ENCODE data around the gene GPC1.

GPC1 gene

GRCh38 chr2:240412975-240413812 lies 22.3 kb upstream of the GPC1 start (continued):
- TF ChIP-seq PATZ1 (CRISPR knock-in tag; IDR thresholded peaks at IDR 0.05; ENCODE audit: borderline replicate concordance) (no peak), ZFP3 (CRISPR knock-in tag; IDR thresholded peaks at IDR 0.05) (no peak), ISL1 (CRISPR knock-in tag; IDR thresholded peaks at IDR 0.05) (no peak), PPARA (CRISPR knock-in tag; IDR thresholded peaks at IDR 0.05; ENCODE audit: borderline replicate concordance) (no peak), ESRRG (CRISPR knock-in tag; IDR thresholded peaks at IDR 0.05) (no peak), ZNF8 (CRISPR knock-in tag; IDR thresholded peaks at IDR 0.05) (no peak), OSR1 (CRISPR knock-in tag; IDR thresholded peaks at IDR 0.05) (no peak)

- no peak for ATAC-seq
- TF ChIP-seq ZFP30 (CRISPR knock-in tag; IDR thresholded peaks at IDR 0.05) (no peak), ZNF8 (CRISPR knock-in tag; IDR thresholded peaks at IDR 0.05) (no peak), CREB5 (CRISPR knock-in tag; IDR thresholded peaks at IDR 0.05; ENCODE audit: low read depth) (no peak), TSHZ2 (CRISPR knock-in tag; IDR thresholded peaks at IDR 0.05) (no peak), OSR1 (CRISPR knock-in tag; IDR thresholded peaks at IDR 0.05) (no peak), PATZ1 (CRISPR knock-in tag; IDR thresholded peaks at IDR 0.05; ENCODE audit: borderline replicate concordance) (no peak), SNAI2 (CRISPR knock-in tag; IDR thresholded peaks at IDR 0.05) (no peak), ZNF70 (CRISPR knock-in tag; IDR thresholded peaks at IDR 0.05) (no peak), ISL1 (CRISPR knock-in tag; IDR thresholded peaks at IDR 0.05) (no peak)
These were observed 21.5 kb upstream of the GPC1 start for GRCh38 chr2:240413813-240414429.

- no peak for TF ChIP-seq RARB (CRISPR knock-in tag; IDR thresholded peaks at IDR 0.05)
- no peak for TF ChIP-seq ZNF8 (CRISPR knock-in tag; IDR thresholded peaks at IDR 0.05)
- TF ChIP-seq SNAI2 (CRISPR knock-in tag; IDR thresholded peaks at IDR 0.05) = no peak
- no peak for TF ChIP-seq ZFP3 (CRISPR knock-in tag; IDR thresholded peaks at IDR 0.05)
- ATAC-seq = no peak
These were observed 18.6 kb upstream of the GPC1 start for GRCh38 chr2:240416821-240417220.

- TF ChIP-seq ZNF565 (CRISPR knock-in tag; conservative IDR thresholded peaks at IDR 0.05; ENCODE audit: low read depth) = no peak
- TF ChIP-seq SNAI2 (CRISPR knock-in tag; IDR thresholded peaks at IDR 0.05) = no peak
- no peak for TF ChIP-seq ARNTL (CRISPR knock-in tag; IDR thresholded peaks at IDR 0.05; ENCODE audit: borderline replicate concordance, low read depth)
- TF ChIP-seq ESRRG (CRISPR knock-in tag; IDR thresholded peaks at IDR 0.05) = no peak
- no peak for TF ChIP-seq TOX (CRISPR knock-in tag; IDR thresholded peaks at IDR 0.05; ENCODE audit: borderline replicate concordance)
- TF ChIP-seq PPARA (CRISPR knock-in tag; IDR thresholded peaks at IDR 0.05; ENCODE audit: borderline replicate concordance) = no peak
- no peak for TF ChIP-seq ZC3H10 (CRISPR knock-in tag; IDR thresholded peaks at IDR 0.05)
- ATAC-seq = no peak
These were observed 17.2 kb upstream of the GPC1 start for GRCh38 chr2:240418311-240418710.
